ENCODE measurements around the gene RPS23.

The RPS23 gene

DNA sequence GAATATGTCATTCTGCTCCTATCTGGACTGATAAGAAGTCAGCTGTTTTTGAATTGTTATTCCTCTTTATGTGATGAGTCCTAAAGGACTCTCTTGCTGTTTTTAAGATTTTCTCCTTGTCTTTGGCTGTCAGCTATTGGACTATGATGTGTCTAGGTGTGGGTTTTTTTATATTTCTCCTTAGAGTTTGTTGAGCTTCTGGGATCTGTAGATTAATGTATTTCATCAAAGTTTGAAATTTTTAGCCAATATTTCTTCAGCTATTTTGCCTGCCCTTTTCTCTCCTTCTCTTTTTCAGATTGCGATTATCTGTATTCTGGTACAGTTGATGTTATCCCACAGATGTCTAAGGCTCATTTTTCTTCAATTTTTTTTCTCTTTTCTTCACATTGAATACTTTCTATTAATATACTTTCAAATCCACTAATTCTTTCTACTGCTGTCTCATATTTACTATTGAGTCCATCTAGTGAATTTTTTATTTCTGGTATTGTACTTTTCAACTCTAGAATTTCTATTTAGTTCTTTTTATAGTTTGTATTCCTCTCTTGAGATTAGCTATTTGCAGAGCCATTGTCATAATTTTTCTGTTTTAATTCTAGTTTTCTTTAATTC is 31.1 kb downstream of the RPS23 start:
- no peak for DNase-seq (ENCODE audit: low read depth in 1 of 2, low spot score in 1 of 2)

- DNase-seq (ENCODE audit: low read depth in 1 of 2, low spot score in 1 of 2), result no peak
These were observed 33.1 kb downstream of the RPS23 start for GRCh38 chr5:82244854-82245635.

DNA sequence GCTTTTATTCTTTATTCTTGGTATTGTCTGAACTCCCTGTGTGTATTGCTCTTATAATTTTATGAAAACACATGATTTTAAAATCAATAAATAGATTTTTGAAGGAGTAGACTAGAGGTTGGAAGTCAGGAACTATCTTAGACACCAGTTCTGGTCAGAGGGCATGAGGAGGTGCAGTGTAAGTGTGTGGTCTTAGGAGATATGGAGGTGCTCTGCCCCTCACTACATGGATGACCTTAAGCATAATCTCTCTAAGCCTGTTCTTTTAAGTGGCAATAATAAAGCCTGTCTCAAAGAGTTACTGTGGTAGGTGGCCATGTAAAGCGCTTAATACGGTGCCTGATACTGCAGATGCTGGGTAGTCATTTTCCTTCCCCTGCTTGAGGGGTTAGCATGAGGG is 34.0 kb downstream of the RPS23 start:
- no peak for DNase-seq (ENCODE audit: low read depth in 1 of 2, low spot score in 1 of 2)

DNA sequence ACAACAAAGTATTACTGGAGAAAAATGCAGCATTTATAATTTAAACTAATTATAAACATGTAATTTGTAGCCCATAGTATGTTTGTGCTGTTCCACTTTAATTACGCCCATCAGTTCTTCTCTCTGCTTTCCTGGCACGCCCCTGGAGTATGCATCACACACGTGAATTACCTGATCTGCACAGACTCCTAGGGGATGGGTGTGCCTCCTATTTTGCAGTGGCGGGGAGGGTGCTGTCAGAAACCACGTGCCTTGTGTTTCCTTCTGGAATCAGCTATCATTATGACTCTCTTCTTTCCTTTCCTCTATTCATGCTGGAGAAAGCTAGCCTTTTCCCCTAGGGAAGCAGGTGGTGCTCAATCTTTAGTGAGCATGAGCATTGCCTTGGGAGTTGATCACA is 43.3 kb downstream of the RPS23 start:
- no peak for DNase-seq (ENCODE audit: low read depth in 1 of 2, low spot score in 1 of 2)

DNA sequence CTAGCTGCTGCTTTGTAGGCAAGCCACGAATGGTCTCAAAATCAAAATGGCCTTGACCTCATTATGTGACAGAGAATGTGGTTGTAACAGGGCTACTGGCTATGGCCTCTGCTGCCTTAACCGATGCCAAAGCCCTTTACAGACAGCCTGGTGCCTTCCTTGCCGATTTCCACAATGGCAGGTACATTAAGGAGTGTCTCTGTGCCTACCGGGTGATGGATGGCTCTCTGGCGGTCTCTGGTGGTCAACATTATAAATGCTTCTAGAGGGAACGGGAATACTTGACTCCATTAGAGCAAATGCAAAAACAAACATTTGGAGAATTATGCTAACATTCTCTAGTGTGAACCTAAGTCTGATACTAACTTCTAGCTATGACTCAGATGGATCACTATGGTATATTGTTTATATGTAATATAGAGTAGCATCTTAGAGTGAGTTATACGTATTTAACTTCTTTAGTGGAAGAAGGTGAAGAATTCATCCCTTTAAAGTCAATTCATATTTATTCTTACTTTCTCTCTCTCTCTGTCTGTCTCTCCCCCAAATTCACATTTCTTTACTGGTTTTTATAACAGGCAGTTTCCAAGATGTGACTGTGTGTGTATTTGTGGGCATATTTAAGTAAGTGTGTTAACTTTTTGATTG is 52.5 kb downstream of the RPS23 start:
- peak; percentile 24 to 62 for DNase-seq (ENCODE audit: low read depth in 1 of 2, low spot score in 1 of 2)
